ENCODE data around the gene BACE1.

- no peak for TF ChIP-seq CTCF (conservative IDR thresholded peaks at IDR 0.05)
- no peak for TF ChIP-seq EZH2 (IDR thresholded peaks at IDR 0.05; ENCODE audit: low read depth)
Observed at GRCh38 chr11:117361432-117361831, 45.4 kb upstream of the BACE1 start.

All from PC-9 (cell line).